HUES6 (cell line): ENCODE results near the gene PAX8.

ENCODE experiments used
- H3K27ac ChIP-seq: 2 replicates; pipeline ENCODE4 v1.7.0; 2013; ENCODE audit warnings: low read depth, mild to moderate bottlenecking, low read length, inconsistent platforms
- H3K27me3 ChIP-seq: 2 replicates; pipeline ENCODE4 v1.6.1; 2013; ENCODE audit warnings: low read length; ENCODE audit not compliant: control insufficient read depth, insufficient read depth
- H3K36me3 ChIP-seq: 2 replicates; pipeline ENCODE4 v1.6.1; 2013; ENCODE audit warnings: low read length; ENCODE audit not compliant: control insufficient read depth, insufficient read depth
- H3K4me1 ChIP-seq: 2 replicates; pipeline ENCODE4 v1.6.1; 2013; ENCODE audit warnings: low read length; ENCODE audit not compliant: control insufficient read depth, insufficient read depth
- H3K4me3 ChIP-seq: 2 replicates; pipeline ENCODE4 v1.5.1; 2013; ENCODE audit warnings: low read depth, low read length
- H3K9ac ChIP-seq: one replicate; pipeline ENCODE4 v1.6.1; 2013; ENCODE audit warnings: mild to moderate bottlenecking, low read length
- H3K9me3 ChIP-seq: 2 replicates; pipeline ENCODE4 v1.6.1; 2013; ENCODE audit warnings: low read depth, low read length; ENCODE audit not compliant: control insufficient read depth, insufficient read depth

Gene PAX8

GRCh38 chr2:113276761-113277425 is 1.8 kb downstream of the PAX8 start:
- Histone ChIP-seq H3K4me3 (peak overlapping the region; percentile 63), H3K27ac (no peak overlapping the region), H3K4me1 (peaks cover 19% of the 10 kb centered on the region), H3K9me3 (no peaks in the 10 kb centered on the region), H3K36me3 (no peaks in the 10 kb centered on the region), H3K9ac (no peak overlapping the region), H3K27me3 (peaks cover 100% of the 10 kb centered on the region)

GRCh38 chr2:113276216-113276760 is 2.4 kb downstream of the PAX8 start:
- Histone ChIP-seq H3K9me3 (no peaks in the 10 kb centered on the region), H3K4me1 (peaks cover 19% of the 10 kb centered on the region), H3K4me3 (peak overlapping the region; percentile 63), H3K27ac (no peak overlapping the region), H3K27me3 (peaks cover 100% of the 10 kb centered on the region), H3K36me3 (no peaks in the 10 kb centered on the region), H3K9ac (no peak overlapping the region)

- no peak overlapping the region for H3K9ac ChIP-seq
- no peak overlapping the region for H3K27ac ChIP-seq
- no peaks in the 10 kb centered on the region for H3K36me3 ChIP-seq
- peaks cover 19% of the 10 kb centered on the region for H3K4me1 ChIP-seq
- H3K27me3 ChIP-seq, result peaks cover 100% of the 10 kb centered on the region
- H3K4me3 ChIP-seq, result peak overlapping the region; percentile 63; the same call in 1 of the 2 replicates
- H3K9me3 ChIP-seq, result no peaks in the 10 kb centered on the region
Measured at GRCh38 chr2:113275556-113276215, 3.0 kb downstream of the PAX8 start.

- Histone ChIP-seq H3K27ac (no peak overlapping the region), H3K27me3 (peaks cover 99% of the 10 kb centered on the region), H3K4me3 (no peak overlapping the region), H3K9ac (no peak overlapping the region), H3K36me3 (no peaks in the 10 kb centered on the region), H3K9me3 (no peaks in the 10 kb centered on the region), H3K4me1 (peaks cover 19% of the 10 kb centered on the region)
Measured at GRCh38 chr2:113274432-113274831, 4.3 kb downstream of the PAX8 start.

- Histone ChIP-seq H3K27ac (no peak overlapping the region), H3K27me3 (peaks cover 99% of the 10 kb centered on the region), H3K9ac (no peak overlapping the region), H3K9me3 (no peaks in the 10 kb centered on the region), H3K4me3 (no peak overlapping the region), H3K4me1 (peaks cover 19% of the 10 kb centered on the region), H3K36me3 (no peaks in the 10 kb centered on the region)
Measured at GRCh38 chr2:113273981-113274380, 4.7 kb downstream of the PAX8 start.

GRCh38 chr2:113273027-113273551 is 5.6 kb downstream of the PAX8 start:
- no peaks in the 10 kb centered on the region for H3K9me3 ChIP-seq
- H3K27me3 ChIP-seq, result peaks cover 99% of the 10 kb centered on the region
- no peak overlapping the region for H3K4me3 ChIP-seq
- H3K36me3 ChIP-seq, result no peaks in the 10 kb centered on the region
- H3K27ac ChIP-seq, result no peak overlapping the region
- no peak overlapping the region for H3K9ac ChIP-seq
- peaks cover 13% of the 10 kb centered on the region for H3K4me1 ChIP-seq

- no peaks in the 10 kb centered on the region for H3K36me3 ChIP-seq
- H3K27ac ChIP-seq, result no peak overlapping the region
- H3K4me3 ChIP-seq, result no peak overlapping the region
- no peak overlapping the region for H3K9ac ChIP-seq
- H3K27me3 ChIP-seq, result peaks cover 99% of the 10 kb centered on the region
- H3K9me3 ChIP-seq, result no peaks in the 10 kb centered on the region
- peaks cover 12% of the 10 kb centered on the region for H3K4me1 ChIP-seq
Measured at GRCh38 chr2:113272477-113272876, 6.2 kb downstream of the PAX8 start.

GRCh38 chr2:113268621-113269360 is 9.9 kb downstream of the PAX8 start:
- peaks cover 99% of the 10 kb centered on the region for H3K27me3 ChIP-seq
- no peaks in the 10 kb centered on the region for H3K36me3 ChIP-seq
- H3K9me3 ChIP-seq, result no peaks in the 10 kb centered on the region
- H3K27ac ChIP-seq, result no peak overlapping the region
- no peak overlapping the region for H3K4me3 ChIP-seq
- H3K4me1 ChIP-seq, result peaks cover 9% of the 10 kb centered on the region; the same call in 1 of the 2 replicates
- H3K9ac ChIP-seq, result no peak overlapping the region

GRCh38 chr2:113266431-113266830 is 12.3 kb downstream of the PAX8 start:
- no peaks in the 10 kb centered on the region for H3K9me3 ChIP-seq
- no peaks in the 10 kb centered on the region for H3K4me1 ChIP-seq
- H3K4me3 ChIP-seq, result no peak overlapping the region
- H3K27ac ChIP-seq, result no peak overlapping the region
- no peaks in the 10 kb centered on the region for H3K36me3 ChIP-seq
- H3K9ac ChIP-seq, result no peak overlapping the region
- H3K27me3 ChIP-seq, result peaks cover 92% of the 10 kb centered on the region

GRCh38 chr2:113264713-113265403 is 13.9 kb downstream of the PAX8 start:
- peaks cover 80% of the 10 kb centered on the region for H3K27me3 ChIP-seq

More at GRCh38 chr2:113264713-113265403, 13.9 kb downstream of the PAX8 start:
- Histone ChIP-seq H3K4me1 (no peaks in the 10 kb centered on the region), H3K9ac (no peak overlapping the region), H3K4me3 (no peak overlapping the region), H3K27ac (no peak overlapping the region), H3K36me3 (no peaks in the 10 kb centered on the region), H3K9me3 (no peaks in the 10 kb centered on the region)
